Stimulated activated naive CD8-positive, alpha-beta T cell treated with anti-CD3 and anti-CD28 coated beads, Interleukin-15, Interleukin-2, amounts not matched to agents 100 ng/mL and 50 ng/mL, for 24 hours (primary cell): Measurements from ENCODE around the gene ECHS1.

Source experiments
- H3K27ac Mint-ChIP-seq: one replicate; pipeline ENCODE4 v1.8.0; 2021; ENCODE audit warnings: mild to moderate bottlenecking, mixed read lengths
- H3K27me3 Mint-ChIP-seq: one replicate; pipeline ENCODE4 v1.8.0; 2021; ENCODE audit warnings: mixed read lengths
- H3K36me3 Mint-ChIP-seq: one replicate; pipeline ENCODE4 v1.8.0; 2021; ENCODE audit warnings: low read depth, mixed read lengths
- H3K4me1 Mint-ChIP-seq: one replicate; pipeline ENCODE4 v1.8.0; 2021; ENCODE audit warnings: low read depth, mixed read lengths
- H3K4me3 Mint-ChIP-seq: one replicate; pipeline ENCODE4 v1.8.0; 2021; ENCODE audit warnings: mild to moderate bottlenecking, mixed read lengths
- H3K9me3 Mint-ChIP-seq: one replicate; pipeline ENCODE4 v1.8.0; 2021; ENCODE audit warnings: mixed read lengths

The ECHS1 gene

GRCh38 chr10:133336118-133336576, 37.0 kb downstream of the ECHS1 start:
- H3K4me3 Mint-ChIP-seq: no peak overlapping the region
- H3K36me3 Mint-ChIP-seq: no peaks in the 10 kb centered on the region
- H3K9me3 Mint-ChIP-seq: no peaks in the 10 kb centered on the region
- H3K27ac Mint-ChIP-seq: no peak overlapping the region
- peaks cover 18% of the 10 kb centered on the region for H3K27me3 Mint-ChIP-seq
- peaks cover 4% of the 10 kb centered on the region for H3K4me1 Mint-ChIP-seq

GRCh38 chr10:133335246-133336117, 37.7 kb downstream of the ECHS1 start:
- Mint-ChIP-seq H3K27me3 (peaks cover 23% of the 10 kb centered on the region), H3K36me3 (no peaks in the 10 kb centered on the region), H3K27ac (no peak overlapping the region), H3K9me3 (no peaks in the 10 kb centered on the region), H3K4me1 (peaks cover 4% of the 10 kb centered on the region), H3K4me3 (peak overlapping the region; percentile 35)

GRCh38 chr10:133334503-133335245, 38.5 kb downstream of the ECHS1 start:
- Mint-ChIP-seq H3K9me3 (no peaks in the 10 kb centered on the region), H3K27ac (no peak overlapping the region), H3K4me1 (peaks cover 7% of the 10 kb centered on the region), H3K36me3 (no peaks in the 10 kb centered on the region), H3K4me3 (peak overlapping the region; percentile 57), H3K27me3 (peaks cover 23% of the 10 kb centered on the region)

- Mint-ChIP-seq H3K4me3 (no peak overlapping the region), H3K4me1 (peaks cover 11% of the 10 kb centered on the region), H3K27me3 (peaks cover 32% of the 10 kb centered on the region), H3K36me3 (no peaks in the 10 kb centered on the region), H3K9me3 (no peaks in the 10 kb centered on the region), H3K27ac (no peak overlapping the region)
Measured at GRCh38 chr10:133332936-133333699, 40.0 kb downstream of the ECHS1 start.

- H3K9me3 Mint-ChIP-seq: no peaks in the 10 kb centered on the region
- peak overlapping the region; percentile 26 for H3K4me3 Mint-ChIP-seq
- H3K27me3 Mint-ChIP-seq: peaks cover 50% of the 10 kb centered on the region
- H3K36me3 Mint-ChIP-seq: no peaks in the 10 kb centered on the region
- H3K27ac Mint-ChIP-seq: no peak overlapping the region
- H3K4me1 Mint-ChIP-seq: peaks cover 11% of the 10 kb centered on the region
Measured at GRCh38 chr10:133329491-133330202, 43.5 kb downstream of the ECHS1 start.

GRCh38 chr10:133328358-133329343, 44.5 kb downstream of the ECHS1 start:
- Mint-ChIP-seq H3K36me3 (no peaks in the 10 kb centered on the region), H3K9me3 (no peaks in the 10 kb centered on the region), H3K27ac (no peak overlapping the region), H3K4me3 (no peak overlapping the region), H3K4me1 (peaks cover 10% of the 10 kb centered on the region), H3K27me3 (peaks cover 50% of the 10 kb centered on the region)

GRCh38 chr10:133327651-133328357, 45.4 kb downstream of the ECHS1 start:
- peaks cover 10% of the 10 kb centered on the region for H3K4me1 Mint-ChIP-seq
- peaks cover 44% of the 10 kb centered on the region for H3K27me3 Mint-ChIP-seq
- H3K9me3 Mint-ChIP-seq: no peaks in the 10 kb centered on the region
- no peak overlapping the region for H3K4me3 Mint-ChIP-seq
- H3K27ac Mint-ChIP-seq: no peak overlapping the region
- no peaks in the 10 kb centered on the region for H3K36me3 Mint-ChIP-seq

- peaks cover 10% of the 10 kb centered on the region for H3K4me1 Mint-ChIP-seq
- no peak overlapping the region for H3K27ac Mint-ChIP-seq
- no peak overlapping the region for H3K4me3 Mint-ChIP-seq
- no peaks in the 10 kb centered on the region for H3K36me3 Mint-ChIP-seq
- no peaks in the 10 kb centered on the region for H3K9me3 Mint-ChIP-seq
- peaks cover 36% of the 10 kb centered on the region for H3K27me3 Mint-ChIP-seq
Measured at GRCh38 chr10:133326745-133327650, 46.2 kb downstream of the ECHS1 start.

- Mint-ChIP-seq H3K27ac (no peak overlapping the region), H3K27me3 (peaks cover 32% of the 10 kb centered on the region), H3K4me3 (no peak overlapping the region)
Measured at GRCh38 chr10:133326223-133326551, 47.0 kb downstream of the ECHS1 start.

GRCh38 chr10:133325440-133326222, 47.5 kb downstream of the ECHS1 start:
- peak overlapping the region; percentile 62 for H3K4me3 Mint-ChIP-seq
- H3K27ac Mint-ChIP-seq: no peak overlapping the region
- H3K36me3 Mint-ChIP-seq: no peaks in the 10 kb centered on the region
- peaks cover 27% of the 10 kb centered on the region for H3K27me3 Mint-ChIP-seq
- H3K9me3 Mint-ChIP-seq: no peaks in the 10 kb centered on the region
- peaks cover 10% of the 10 kb centered on the region for H3K4me1 Mint-ChIP-seq

More at GRCh38 chr10:133326223-133326551, 47.0 kb downstream of the ECHS1 start:
- Mint-ChIP-seq H3K4me1 (peaks cover 10% of the 10 kb centered on the region), H3K36me3 (no peaks in the 10 kb centered on the region), H3K9me3 (no peaks in the 10 kb centered on the region)

- Mint-ChIP-seq H3K4me1 (peaks cover 7% of the 10 kb centered on the region), H3K27ac (no peak overlapping the region), H3K27me3 (peaks cover 32% of the 10 kb centered on the region), H3K9me3 (no peaks in the 10 kb centered on the region), H3K4me3 (no peak overlapping the region), H3K36me3 (no peaks in the 10 kb centered on the region)
Measured at GRCh38 chr10:133324857-133325260, 48.3 kb downstream of the ECHS1 start.
